ENCODE data around the gene EXD3. TPM values are rescaled to one million over a fixed set of nuclear protein-coding genes. Genes with fewer than 3 reads are reported as not detected.

Gene EXD3
- total and polyA plus RNA-seq, 2 of the 13 experiments (the other 11 are each of a cell fraction or from before 2014, with no cell fraction given), result 2.7 to 4.8 TPM

- 0 out of 2 replicates have a peak, but pooled peaks have one; percentile 38 for TF ChIP-seq PRDM15 (CRISPR knock-in tag; IDR thresholded peaks at IDR 0.05)
- peak; percentile 84; the same call in 1 of the 2 replicates for TF ChIP-seq MTF2 (CRISPR knock-in tag; IDR thresholded peaks at IDR 0.05; ENCODE audit: borderline replicate concordance)
- TF ChIP-seq SOX13 (IDR thresholded peaks at IDR 0.05), result no peak
- TF ChIP-seq SOX13 (CRISPR knock-in tag; conservative IDR thresholded peaks at IDR 0.05 in 1 of 2, IDR thresholded peaks at IDR 0.05 in 1 of 2), result peak in 1 of 2 experiments; percentile 54; a peak in 1 of 4 replicates
- TF ChIP-seq SRSF9 (IDR thresholded peaks at IDR 0.05; ENCODE audit: borderline replicate concordance, insufficient read depth, low read depth, low read length, poor library complexity, severe bottlenecking), result no peak
- TF ChIP-seq ZFP36L1 (CRISPR knock-in tag; IDR thresholded peaks at IDR 0.05), result no peak
- TF ChIP-seq FLYWCH1 (CRISPR knock-in tag; IDR thresholded peaks at IDR 0.05), result no peak
- TF ChIP-seq EEA1 (CRISPR knock-in tag; IDR thresholded peaks at IDR 0.05; ENCODE audit: borderline replicate concordance), result no peak
- TF ChIP-seq NFIB (CRISPR knock-in tag; IDR thresholded peaks at IDR 0.05; ENCODE audit: borderline replicate concordance), result no peak
- no peak for TF ChIP-seq ZFYVE20 (CRISPR knock-in tag; IDR thresholded peaks at IDR 0.05; ENCODE audit: borderline replicate concordance, low read depth)
- no peak for TF ChIP-seq GZF1 (CRISPR knock-in tag; IDR thresholded peaks at IDR 0.05)
- no peak; the same call in 1 of the 2 replicates for TF ChIP-seq MTA1 (CRISPR knock-in tag; IDR thresholded peaks at IDR 0.05; ENCODE audit: borderline replicate concordance)
- no peak for TF ChIP-seq NFKBIZ (CRISPR knock-in tag; IDR thresholded peaks at IDR 0.05)
- TF ChIP-seq ZMAT3 (CRISPR knock-in tag; conservative IDR thresholded peaks at IDR 0.05), result peak; percentile 89; the same call in 1 of the 2 replicates
- no peak for TF ChIP-seq HOXA9 (CRISPR knock-in tag; IDR thresholded peaks at IDR 0.05; ENCODE audit: borderline replicate concordance)
- peak; percentile 78; the same call in 1 of the 2 replicates for TF ChIP-seq ZNF274 (CRISPR knock-in tag; IDR thresholded peaks at IDR 0.05)
- no peak for TF ChIP-seq ZNF567 (CRISPR knock-in tag; IDR thresholded peaks at IDR 0.05; ENCODE audit: borderline replicate concordance)
- no peak for TF ChIP-seq REXO4 (CRISPR knock-in tag; IDR thresholded peaks at IDR 0.05; ENCODE audit: borderline replicate concordance)
- no peak for TF ChIP-seq RBM22 (optimal IDR thresholded peaks at IDR 0.05; ENCODE audit: low read length)
- no peak for TF ChIP-seq FUBP1 (CRISPR knock-in tag; IDR thresholded peaks at IDR 0.05; ENCODE audit: borderline replicate concordance)
- TF ChIP-seq ZNF572 (CRISPR knock-in tag; IDR thresholded peaks at IDR 0.05), result no peak
- no peak for TF ChIP-seq ATF7 (IDR thresholded peaks at IDR 0.05)
- no peak for TF ChIP-seq ATF7 (CRISPR knock-in tag; IDR thresholded peaks at IDR 0.05)
- TF ChIP-seq ZNF335 (CRISPR knock-in tag; IDR thresholded peaks at IDR 0.05), result no peak; the same call in 1 of the 2 replicates
Measured at GRCh38 chr9:137422604-137423513, at the start of gene EXD3, which contains the start of gene NOXA1 (continued).
